GM12878 (cell line): Measurements from ENCODE around the gene FASN. TPM values are rescaled to one million over a fixed set of nuclear protein-coding genes. Genes with fewer than 3 reads are reported as not detected.

Source experiments
- ATAC-seq: fragments of 200-7000 bp; cut with Tn5 transposase; 3 replicates; pipeline ENCODE4 v1.9.1; 2020; ENCODE audit warnings: mild to moderate bottlenecking, moderate library complexity
- BruUV-seq: library from RNA; stranded (reverse); fragments of 400-500 nt; replicated peaks from 2 replicates; lab custom pipeline; 2021; lab: Mats Ljungman, UMichigan
- CTCF ChIA-PET: fragments of 300-600 bp; sonication (Branson Sonifier 250); formaldehyde crosslinking; extraction: SDS; loops from one replicate; lab custom pipeline; 2021; ENCODE audit warnings: inconsistent platforms; lab: Yijun Ruan, JAX
- POLR2A ChIA-PET: fragments of 350-600 bp; formaldehyde crosslinking; extraction: SDS; loops from one replicate; lab custom pipeline; 2021; ENCODE audit warnings: inconsistent platforms; lab: Charles Lee
- RAD21 ChIA-PET: fragments of 300-600 bp; sonication (Branson Sonifier 250); formaldehyde crosslinking; loops from one replicate; lab custom pipeline; 2023; ENCODE audit warnings: antibody characterized with exemption; ENCODE audit not compliant: unreplicated experiment; lab: Charles Lee
- SMC1A ChIA-PET: fragments of 300-600 bp; sonication (Branson Sonifier 250); formaldehyde crosslinking; loops from one replicate; lab custom pipeline; 2023; ENCODE audit not compliant: unreplicated experiment, uncharacterized antibody; lab: Charles Lee
- DNase-seq: peaks from one replicate; pipeline ENCODE4 v3.0.0-alpha.2; 2011; ENCODE audit warnings: low read depth, low spot score
- FAIRE-seq: peaks from 3 replicates; lab custom pipeline; 2011; peaks lifted over from hg19 to GRCh38; lab: Jason Lieb, UNC
- H2AFZ ChIP-seq: 2 replicates; pipeline ENCODE4 v1.6.0; 2011; ENCODE audit warnings: low read depth, low read length, control low read depth; ENCODE audit not compliant: control insufficient read depth
- H3K27ac ChIP-seq: 2 replicates; pipeline ENCODE4 v1.5.1; 2011; ENCODE audit warnings: control low read depth; ENCODE audit not compliant: control insufficient read depth, insufficient read depth
- H3K27me3 ChIP-seq, 2 experiments: replicated peaks in 1 of 2; 2 replicates each; pipeline versions ENCODE4 v1.6.0 to v1.6.1; 2011; ENCODE audit warnings: low read length in 1 of 2; ENCODE audit not compliant: control insufficient read depth in 2 of 2, insufficient read depth in 2 of 2
- H3K36me3 ChIP-seq, 2 experiments: 2 replicates each; pipeline ENCODE4 v1.5.1; 2011; ENCODE audit warnings: low read length in 1 of 2; ENCODE audit not compliant: control insufficient read depth in 2 of 2, insufficient read depth in 2 of 2
- H3K4me1 ChIP-seq: 2 replicates; pipeline ENCODE4 v1.6.1; 2011; ENCODE audit warnings: mild to moderate bottlenecking, low read length, moderate library complexity, mixed read lengths; ENCODE audit not compliant: control insufficient read depth, insufficient read depth
- H3K4me2 ChIP-seq: 2 replicates; pipeline ENCODE4 v1.6.0; 2011; ENCODE audit warnings: control low read depth; ENCODE audit not compliant: control insufficient read depth, insufficient read depth
- H3K4me3 ChIP-seq: fragments of 200-600 bp; sonication (generic); 2 replicates; pipeline ENCODE4 v1.5.1; 2016
- H3K79me2 ChIP-seq: 2 replicates; pipeline ENCODE4 v1.6.0; 2011; ENCODE audit warnings: low read length; ENCODE audit not compliant: control insufficient read depth, insufficient read depth
- H3K9ac ChIP-seq: 2 replicates; pipeline ENCODE4 v1.8.0; 2011; ENCODE audit warnings: low read length, control low read depth, mixed read lengths; ENCODE audit not compliant: control insufficient read depth, insufficient read depth
- H3K9me3 ChIP-seq: replicated peaks from 3 replicates; pipeline ENCODE4 v1.5.1; 2011; ENCODE audit warnings: mild to moderate bottlenecking, low read length; ENCODE audit not compliant: control insufficient read depth, insufficient read depth
- H4K20me1 ChIP-seq: 2 replicates; pipeline ENCODE4 v1.6.0; 2011; ENCODE audit not compliant: control insufficient read depth, insufficient read depth
- GATAD2B ChIP-seq: fragments of 450-650 bp; conservative IDR thresholded peaks from 2 replicates; pipeline ENCODE4 v1.6.1; 2017; ENCODE audit warnings: low read depth, mild to moderate bottlenecking, moderate library complexity
- IRF4 ChIP-seq: IDR thresholded peaks from 2 replicates; pipeline ENCODE4 v1.6.1; 2011; ENCODE audit warnings: low read depth, low read length
- SMAD5 ChIP-seq: IDR thresholded peaks from 2 replicates; pipeline ENCODE4 v1.6.1; 2016; ENCODE audit warnings: antibody characterized with exemption, low read depth
- YBX1 ChIP-seq: fragments of 450-650 bp; IDR thresholded peaks from 2 replicates; pipeline ENCODE4 v1.6.1; 2016; ENCODE audit warnings: antibody characterized with exemption
- ZNF274 ChIP-seq: IDR thresholded peaks from one replicate; pipeline ENCODE4 v1.8.0; 2011; ENCODE audit not compliant: insufficient read length, insufficient read depth
- WGBS: methylation state at CpG from one replicate; pipeline ENCODE4 v1.1.6; 2016; ENCODE audit warnings: low lambda C conversion rate; ENCODE audit not compliant: insufficient replicate concordance, insufficient coverage; ENCODE audit errors: missing lambda C conversion rate; 5-methylcytosine and 5-hydroxymethylcytosine counted together
- in situ Hi-C: fragments of 300-500 bp; cut with MboI; formaldehyde crosslinking; loops from 9 replicates; pipeline ENCODE4 v1.14.3; 2018; ENCODE audit warnings: mixed read lengths
- intact Hi-C: fragments of 100-400 bp; cut with micrococcal nuclease; formaldehyde crosslinking; loops from one replicate; pipeline ENCODE4 v1.14.2; 2022; ENCODE audit not compliant: unreplicated experiment
- polyA plus RNA-seq, 11 experiments: library from polyadenylated mRNA; depleted of rRNA in 4 of 11; unstranded in 6 of 11; stranded (reverse) in 5 of 11; fragments of >200 nt; fragmentation: Nextera tagmentation in 4 of 11; fragmentation: Illumina TruSeq in 1 of 11; extraction: Ambion mirVana in 4 of 11; extraction: Trizol in 1 of 11; gene quantifications; 1 replicate in 1 of 11; 2 replicates in 10 of 11; pipeline versions ENCODE4 v1.2.1 to v1.2.3, GENCODE V29; 2011 to 2016; ENCODE audit warnings: inconsistent platforms in 2 of 11, missing spikeins in 2 of 11, low read depth in 1 of 11
- total RNA-seq, 4 experiments: library from RNA; depleted of rRNA in 3 of 4; stranded (reverse); fragments of >200 nt in 3 of 4; fragmentation: Illumina TruSeq in 1 of 4; extraction: Trizol in 1 of 4; gene quantifications; 2 replicates each; pipeline versions ENCODE4 v1.2.1 to v1.2.3, GENCODE V29; 2013 to 2021
- TF ChIP-seq, protein P1 (sequence below): IDR thresholded peaks from 2 replicates; pipeline ENCODE4 v1.6.1; 2011; ENCODE audit warnings: borderline replicate concordance, low read depth, mild to moderate bottlenecking, moderate library complexity, low read length; ENCODE audit not compliant: insufficient read depth, poor library complexity, severe bottlenecking
- TF ChIP-seq, protein P2 (sequence below): fragments of 450-650 bp; IDR thresholded peaks from 2 replicates; pipeline ENCODE4 v1.6.1; 2016; ENCODE audit warnings: mild to moderate bottlenecking, moderate library complexity, borderline replicate concordance

The FASN gene
- total and polyA plus RNA-seq, 10 of the 15 experiments (the other 5 are each of a cell fraction or from before 2014, with no cell fraction given): 0.19 to 333 (median 30.4) TPM

DNA sequence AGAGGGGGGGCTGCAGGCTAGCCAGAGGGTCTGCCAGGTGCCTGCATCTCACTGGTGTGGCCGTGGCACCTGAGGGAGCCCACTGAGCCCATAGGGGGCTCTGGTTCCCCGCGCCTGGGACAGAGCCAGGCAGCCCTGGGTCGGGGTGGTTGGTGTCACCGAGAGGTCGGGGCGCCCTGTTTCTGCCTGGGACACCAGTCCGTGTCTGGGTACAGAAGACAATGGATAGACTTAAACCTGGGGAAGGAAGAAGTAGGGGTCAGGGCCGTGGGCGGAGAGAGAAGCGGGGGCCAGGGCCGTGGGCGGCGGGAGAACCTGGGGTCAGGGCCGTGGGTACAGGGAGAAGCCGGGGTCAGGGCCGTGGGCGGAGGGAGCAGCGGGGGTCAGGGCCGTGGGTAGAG, 49.5 kb downstream of the FASN start:
- H3K36me3 ChIP-seq: no peaks in the 10 kb centered on the region; a peak in 1 of 4 replicates
- TF ChIP-seq, protein P1, sequence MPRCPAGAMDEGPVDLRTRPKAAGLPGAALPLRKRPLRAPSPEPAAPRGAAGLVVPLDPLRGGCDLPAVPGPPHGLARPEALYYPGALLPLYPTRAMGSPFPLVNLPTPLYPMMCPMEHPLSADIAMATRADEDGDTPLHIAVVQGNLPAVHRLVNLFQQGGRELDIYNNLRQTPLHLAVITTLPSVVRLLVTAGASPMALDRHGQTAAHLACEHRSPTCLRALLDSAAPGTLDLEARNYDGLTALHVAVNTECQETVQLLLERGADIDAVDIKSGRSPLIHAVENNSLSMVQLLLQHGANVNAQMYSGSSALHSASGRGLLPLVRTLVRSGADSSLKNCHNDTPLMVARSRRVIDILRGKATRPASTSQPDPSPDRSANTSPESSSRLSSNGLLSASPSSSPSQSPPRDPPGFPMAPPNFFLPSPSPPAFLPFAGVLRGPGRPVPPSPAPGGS: no peak
- TF ChIP-seq IRF4 (no peak), GATAD2B (no peak)
- TF ChIP-seq, all 136 proteins: peak for 0
- H3K27ac ChIP-seq: no peak overlapping the region
- BruUV-seq: no TSS peak
- ChIA-PET CTCF (no interaction called here), POLR2A (interaction anchor here (1.1 kb wide), 1 partner anchor 55 kb away, joined by 4 read pairs; no protein-coding TSS in a partner anchor), SMC1A (no interaction called here), RAD21 (interaction anchor here (0.6 kb wide), 1 partner anchor 19 kb away, joined by 3 read pairs; no protein-coding TSS in a partner anchor)
- no peak overlapping the region for H2AFZ ChIP-seq
- in situ Hi-C loops (no loop called here), intact Hi-C loops (no loop called here)
- no peak overlapping the region for H3K4me2 ChIP-seq
- H3K4me1 ChIP-seq: peaks cover 4% of the 10 kb centered on the region
- no peaks in the 10 kb centered on the region for H4K20me1 ChIP-seq
- H3K27me3 ChIP-seq: no peaks in the 10 kb centered on the region
- peaks cover 14% of the 10 kb centered on the region for H3K79me2 ChIP-seq
- no peak for ATAC-seq
- H3K9me3 ChIP-seq: no peaks in the 10 kb centered on the region
- no peak overlapping the region for H3K9ac ChIP-seq
- no peak for DNase-seq
- FAIRE-seq: no peak
- no peak overlapping the region for H3K4me3 ChIP-seq
- 81% methylated on average over 14 of the region's 20 CpGs for WGBS

- RAD21 ChIA-PET: no interaction called here
- H3K27me3 ChIP-seq: no peaks in the 10 kb centered on the region
- H2AFZ ChIP-seq: no peak overlapping the region
- intact Hi-C loops: no loop called here
- TF ChIP-seq YBX1: no peak
- TF ChIP-seq, protein P2, sequence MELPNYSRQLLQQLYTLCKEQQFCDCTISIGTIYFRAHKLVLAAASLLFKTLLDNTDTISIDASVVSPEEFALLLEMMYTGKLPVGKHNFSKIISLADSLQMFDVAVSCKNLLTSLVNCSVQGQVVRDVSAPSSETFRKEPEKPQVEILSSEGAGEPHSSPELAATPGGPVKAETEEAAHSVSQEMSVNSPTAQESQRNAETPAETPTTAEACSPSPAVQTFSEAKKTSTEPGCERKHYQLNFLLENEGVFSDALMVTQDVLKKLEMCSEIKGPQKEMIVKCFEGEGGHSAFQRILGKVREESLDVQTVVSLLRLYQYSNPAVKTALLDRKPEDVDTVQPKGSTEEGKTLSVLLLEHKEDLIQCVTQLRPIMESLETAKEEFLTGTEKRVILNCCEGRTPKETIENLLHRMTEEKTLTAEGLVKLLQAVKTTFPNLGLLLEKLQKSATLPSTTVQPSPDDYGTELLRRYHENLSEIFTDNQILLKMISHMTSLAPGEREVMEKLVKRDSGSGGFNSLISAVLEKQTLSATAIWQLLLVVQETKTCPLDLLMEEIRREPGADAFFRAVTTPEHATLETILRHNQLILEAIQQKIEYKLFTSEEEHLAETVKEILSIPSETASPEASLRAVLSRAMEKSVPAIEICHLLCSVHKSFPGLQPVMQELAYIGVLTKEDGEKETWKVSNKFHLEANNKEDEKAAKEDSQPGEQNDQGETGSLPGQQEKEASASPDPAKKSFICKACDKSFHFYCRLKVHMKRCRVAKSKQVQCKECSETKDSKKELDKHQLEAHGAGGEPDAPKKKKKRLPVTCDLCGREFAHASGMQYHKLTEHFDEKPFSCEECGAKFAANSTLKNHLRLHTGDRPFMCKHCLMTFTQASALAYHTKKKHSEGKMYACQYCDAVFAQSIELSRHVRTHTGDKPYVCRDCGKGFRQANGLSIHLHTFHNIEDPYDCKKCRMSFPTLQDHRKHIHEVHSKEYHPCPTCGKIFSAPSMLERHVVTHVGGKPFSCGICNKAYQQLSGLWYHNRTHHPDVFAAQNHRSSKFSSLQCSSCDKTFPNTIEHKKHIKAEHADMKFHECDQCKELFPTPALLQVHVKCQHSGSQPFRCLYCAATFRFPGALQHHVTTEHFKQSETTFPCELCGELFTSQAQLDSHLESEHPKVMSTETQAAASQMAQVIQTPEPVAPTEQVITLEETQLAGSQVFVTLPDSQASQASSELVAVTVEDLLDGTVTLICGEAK: no peak
- TF ChIP-seq ZNF274: no peak
- TF ChIP-seq SMAD5: no peak
- BruUV-seq: no TSS peak
- FAIRE-seq (no peak), DNase-seq (no peak), ATAC-seq (no peak)
- H4K20me1 ChIP-seq: no peaks in the 10 kb centered on the region
- CTCF ChIA-PET: no interaction called here
- peaks cover under 1% of the 10 kb centered on the region for H3K4me1 ChIP-seq
- no peak overlapping the region for H3K9ac ChIP-seq
- H3K36me3 ChIP-seq: no peaks in the 10 kb centered on the region
- H3K27ac ChIP-seq: no peak overlapping the region
- in situ Hi-C loops: no loop called here
- 91% methylated on average over 24 of the region's 25 CpGs for WGBS
- no peak overlapping the region for H3K4me3 ChIP-seq
- peaks cover 10% of the 10 kb centered on the region for H3K79me2 ChIP-seq
- SMC1A ChIA-PET: no interaction called here
- POLR2A ChIA-PET: interaction anchor here (1.0 kb wide), 1 partner anchor 10 kb away, joined by 3 read pairs; the partner anchor contains the start of gene DCXR
- H3K4me2 ChIP-seq: no peak overlapping the region
- no peaks in the 10 kb centered on the region for H3K9me3 ChIP-seq
These were observed 50.0 kb downstream of the FASN start for GRCh38 chr17:82047914-82048570.
